GM06990 (cell line): ENCODE results near the gene AP1S1.

Experiments used
- DNase-seq: peaks from one replicate; pipeline ENCODE4 v3.0.0-alpha.2; 2011; ENCODE audit not compliant: insufficient read length; ENCODE audit errors: extremely low read depth
- H3K27me3 ChIP-seq: replicated peaks from 2 replicates; pipeline ENCODE4 v1.6.0; 2011; ENCODE audit warnings: low read length; ENCODE audit not compliant: control insufficient read depth, insufficient read depth
- H3K36me3 ChIP-seq: 2 replicates; pipeline ENCODE4 v1.5.1; 2011; ENCODE audit warnings: low read length; ENCODE audit not compliant: control insufficient read depth, insufficient read depth
- H3K4me3 ChIP-seq: replicated peaks from 2 replicates; pipeline ENCODE4 v1.5.1; 2011; ENCODE audit warnings: low read depth, mild to moderate bottlenecking, control low read depth, low read length
- CTCF ChIP-seq: IDR thresholded peaks from 2 replicates; pipeline ENCODE4 v1.5.1; 2011; ENCODE audit warnings: low read length, control low read depth, mild to moderate bottlenecking, inconsistent platforms; ENCODE audit not compliant: insufficient read depth, poor library complexity, severe bottlenecking

Gene AP1S1

GRCh38 chr7:101156866-101157589 lies 2.8 kb downstream of the AP1S1 start:
- H3K27me3 ChIP-seq: no peaks in the 10 kb centered on the region
- no peak for TF ChIP-seq CTCF
- peaks cover 5% of the 10 kb centered on the region for H3K36me3 ChIP-seq
- H3K4me3 ChIP-seq: no peak overlapping the region
- DNase-seq: no peak

- no peak for DNase-seq
- no peak overlapping the region for H3K4me3 ChIP-seq
- TF ChIP-seq CTCF: no peak
- H3K27me3 ChIP-seq: no peaks in the 10 kb centered on the region; the same call in 1 of the 2 replicates
- peaks cover 5% of the 10 kb centered on the region for H3K36me3 ChIP-seq
Measured at GRCh38 chr7:101159696-101160674, 5.7 kb downstream of the AP1S1 start.

GRCh38 chr7:101160910-101161309 lies 6.6 kb downstream of the AP1S1 start:
- Histone ChIP-seq H3K36me3 (peaks cover 5% of the 10 kb centered on the region), H3K27me3 (no peaks in the 10 kb centered on the region; the same call in 1 of the 2 replicates), H3K4me3 (no peak overlapping the region)
- DNase-seq: no peak
- no peak for TF ChIP-seq CTCF

GRCh38 chr7:101161692-101162471 lies 7.6 kb downstream of the AP1S1 start:
- Histone ChIP-seq H3K27me3 (no peaks in the 10 kb centered on the region; the same call in 1 of the 2 replicates), H3K4me3 (no peak overlapping the region), H3K36me3 (peaks cover 5% of the 10 kb centered on the region)
- TF ChIP-seq CTCF: no peak
- DNase-seq: no peak

- H3K27me3 ChIP-seq: no peaks in the 10 kb centered on the region; the same call in none of the 2 replicates
- no peak for TF ChIP-seq CTCF
- peaks cover 3% of the 10 kb centered on the region for H3K36me3 ChIP-seq
- peak; percentile 65 for DNase-seq
- peak overlapping the region; percentile 55 for H3K4me3 ChIP-seq
Measured at GRCh38 chr7:101162551-101163278, 8.4 kb downstream of the AP1S1 start.
